Fibroblast of lung (primary cell): Measurements from ENCODE around the gene PXYLP1.

Experiments
- CTCF ChIP-seq, 2 donors: IDR thresholded peaks in 1 of 2; conservative IDR thresholded peaks in 1 of 2; 1 replicate in 1 of 2; 2 replicates in 1 of 2; pipeline ENCODE4 v1.5.1; 2011 to 2012; ENCODE audit warnings: low read length in 2 of 2, control low read depth in 1 of 2, inconsistent platforms in 1 of 2, low read depth in 1 of 2, mild to moderate bottlenecking in 1 of 2
- EZH2 ChIP-seq: IDR thresholded peaks from 2 replicates; pipeline ENCODE4 v1.5.1; 2012; ENCODE audit warnings: low read length, control low read depth, mild to moderate bottlenecking; ENCODE audit errors: missing control alignments

- TF ChIP-seq CTCF (conservative IDR thresholded peaks at IDR 0.05 in 1 of 2, IDR thresholded peaks at IDR 0.05 in 1 of 2; ENCODE audit: low read depth in 1 of 2, low read length in 2 of 2) (no peak), EZH2 (no peak)
Observed at GRCh38 chr3:141255137-141255845, 23.7 kb downstream of the PXYLP1 start.
